Neutrophil (primary cell): ENCODE results near the gene PPP6R3.

Experiments
- H3K27ac ChIP-seq: fragments of 200-600 bp; sonication (generic); 2 replicates; pipeline ENCODE4 v1.5.1; 2016; ENCODE audit warnings: mild to moderate bottlenecking, moderate library complexity
- H3K27me3 ChIP-seq: fragments of 200-600 bp; sonication (generic); 2 replicates; pipeline ENCODE4 v1.6.0; 2016; ENCODE audit warnings: mild to moderate bottlenecking
- H3K36me3 ChIP-seq: fragments of 200-600 bp; sonication (generic); 2 replicates; pipeline ENCODE4 v1.5.1; 2017
- H3K4me1 ChIP-seq, 2 experiments: fragments of 200-600 bp in 1 of 2; sonication (generic) in 1 of 2; 1 replicate in 1 of 2; 2 replicates in 1 of 2; pipeline versions ENCODE4 v1.5.1 to v1.6.1; 2013 to 2016; ENCODE audit warnings: low read depth in 1 of 2, low read length in 1 of 2, mild to moderate bottlenecking in 1 of 2, moderate library complexity in 1 of 2; ENCODE audit not compliant: control insufficient read depth in 1 of 2, insufficient read depth in 1 of 2
- H3K4me3 ChIP-seq, 2 experiments: fragments of 200-600 bp in 1 of 2; sonication (generic) in 1 of 2; 1 replicate in 1 of 2; 2 replicates in 1 of 2; pipeline ENCODE4 v1.5.1; 2013 to 2016; ENCODE audit warnings: low read depth in 1 of 2, low read length in 1 of 2, mild to moderate bottlenecking in 1 of 2, moderate library complexity in 1 of 2
- H3K9me3 ChIP-seq: fragments of 200-600 bp; sonication (generic); 2 replicates; pipeline ENCODE4 v1.5.1; 2016
- CTCF ChIP-seq: fragments of 200-600 bp; sonication (generic); IDR thresholded peaks from 2 replicates; pipeline ENCODE4 v1.5.1; 2016; ENCODE audit warnings: antibody characterized with exemption

The PPP6R3 gene

GRCh38 chr11:68550485-68550817 lies 89.9 kb downstream of the PPP6R3 start:
- peak overlapping the region; percentile 73 for H3K27ac ChIP-seq
- H3K36me3 ChIP-seq = peaks cover 43% of the 10 kb centered on the region
- H3K4me3 ChIP-seq = no peak overlapping the region
- TF ChIP-seq CTCF = no peak
- H3K4me1 ChIP-seq = peaks cover 46 to 52% of the 10 kb centered on the region in 2 experiments
- no peaks in the 10 kb centered on the region for H3K27me3 ChIP-seq
- H3K9me3 ChIP-seq = no peaks in the 10 kb centered on the region

DNA sequence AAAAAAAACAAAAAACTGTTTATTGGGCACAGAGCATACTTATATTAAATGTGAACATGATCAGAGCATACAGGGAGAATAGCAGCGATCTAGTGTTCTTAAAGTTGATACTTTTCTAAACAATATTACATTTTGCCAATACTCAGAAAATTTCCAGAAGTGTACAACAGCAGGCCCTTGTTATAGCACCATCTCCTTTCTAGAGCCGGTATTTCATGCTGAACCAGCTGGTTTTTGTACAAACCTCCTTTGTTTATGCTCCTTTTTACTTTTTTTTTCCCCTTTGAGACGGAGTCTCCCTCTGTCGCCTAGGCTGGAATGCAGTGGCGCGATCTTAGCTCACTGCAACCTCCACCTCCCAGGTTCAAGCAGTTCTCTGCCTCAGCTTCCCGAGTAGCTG lies 90.7 kb downstream of the PPP6R3 start:
- TF ChIP-seq CTCF = no peak
- Histone ChIP-seq H3K4me3 (no peak overlapping the region), H3K27me3 (no peaks in the 10 kb centered on the region), H3K9me3 (no peaks in the 10 kb centered on the region), H3K27ac (peak overlapping the region; percentile 73), H3K36me3 (peaks cover 46% of the 10 kb centered on the region), H3K4me1 (peaks cover 45 to 50% of the 10 kb centered on the region in 2 experiments)

- Histone ChIP-seq H3K4me1 (peaks cover 40 to 45% of the 10 kb centered on the region in 2 experiments), H3K36me3 (peaks cover 44% of the 10 kb centered on the region), H3K9me3 (no peaks in the 10 kb centered on the region), H3K4me3 (no peak overlapping the region), H3K27ac (peak overlapping the region; percentile 43), H3K27me3 (no peaks in the 10 kb centered on the region)
- no peak for TF ChIP-seq CTCF
Measured at GRCh38 chr11:68551777-68552176, 91.2 kb downstream of the PPP6R3 start.

- H3K36me3 ChIP-seq = peaks cover 48% of the 10 kb centered on the region
Measured at GRCh38 chr11:68552542-68552941, 92.0 kb downstream of the PPP6R3 start.

DNA sequence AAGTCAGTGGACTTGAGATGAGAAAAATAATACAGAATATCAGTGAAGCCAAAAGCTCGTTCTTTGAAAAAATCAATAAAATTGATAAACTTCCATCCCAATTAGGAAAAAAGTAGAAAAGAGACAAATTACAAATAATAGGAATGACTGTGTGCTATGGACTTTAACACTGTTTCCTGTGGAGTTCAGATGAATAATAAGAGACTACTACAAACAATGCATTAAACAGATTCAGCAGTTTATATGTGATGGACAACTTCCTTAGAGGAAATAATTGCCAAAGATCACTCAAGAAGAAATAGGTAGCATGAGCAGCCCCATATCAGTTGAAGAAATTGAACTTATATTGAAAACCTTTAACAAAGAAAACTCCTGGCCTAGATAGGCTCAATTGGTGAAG lies 99.7 kb downstream of the PPP6R3 start:
- Histone ChIP-seq H3K4me3 (no peak overlapping the region), H3K27me3 (no peaks in the 10 kb centered on the region), H3K27ac (no peak overlapping the region), H3K4me1 (peaks cover 0 to 2% of the 10 kb centered on the region in 2 experiments), H3K36me3 (peaks cover 64% of the 10 kb centered on the region), H3K9me3 (no peaks in the 10 kb centered on the region)
- TF ChIP-seq CTCF = no peak

More at GRCh38 chr11:68552542-68552941, 92.0 kb downstream of the PPP6R3 start:
- Histone ChIP-seq H3K27ac (peak overlapping the region; percentile 43), H3K9me3 (no peaks in the 10 kb centered on the region), H3K4me1 (peaks cover 40 to 41% of the 10 kb centered on the region in 2 experiments), H3K4me3 (no peak overlapping the region), H3K27me3 (no peaks in the 10 kb centered on the region)
- no peak for TF ChIP-seq CTCF

- H3K9me3 ChIP-seq = no peaks in the 10 kb centered on the region
- H3K27me3 ChIP-seq = no peaks in the 10 kb centered on the region
- H3K4me3 ChIP-seq = no peak overlapping the region
- peaks cover 16 to 17% of the 10 kb centered on the region in 2 experiments for H3K4me1 ChIP-seq
- TF ChIP-seq CTCF = no peak
- H3K27ac ChIP-seq = no peak overlapping the region
- H3K36me3 ChIP-seq = peaks cover 64% of the 10 kb centered on the region
Measured at GRCh38 chr11:68563454-68563853, 102.9 kb downstream of the PPP6R3 start.
